Activated CD4-positive, alpha-beta memory T cell treated with anti-CD3 and anti-CD28 coated beads for 36 hours (primary cell): Measurements from ENCODE around the gene BIK. TPM values are rescaled to one million over a fixed set of nuclear protein-coding genes. Genes with fewer than 3 reads are reported as not detected.
A peak's percentile ranks its signal among the peaks of the same experiment; 100 is the strongest.

Source experiments
- CTCF ChIA-PET: fragments of 350-600 bp; sonication (Branson Sonifier 250); formaldehyde crosslinking; loops from one replicate; lab custom pipeline; 2021; ENCODE audit warnings: antibody characterized with exemption, inconsistent platforms; lab: Charles Lee
- POLR2A ChIA-PET: fragments of 350-600 bp; sonication (Branson Sonifier 250); formaldehyde crosslinking; loops from one replicate; lab custom pipeline; 2021; ENCODE audit warnings: antibody characterized with exemption; lab: Charles Lee
- DNase-seq: peaks from one replicate; pipeline ENCODE4 v3.0.0-alpha.2; 2020
- H3K27ac Mint-ChIP-seq: one replicate; pipeline ENCODE4 v1.8.0; 2021; ENCODE audit warnings: mixed read lengths
- H3K27me3 Mint-ChIP-seq: one replicate; pipeline ENCODE4 v1.8.0; 2021; ENCODE audit warnings: mixed read lengths
- H3K36me3 Mint-ChIP-seq: one replicate; pipeline ENCODE4 v1.8.0; 2021; ENCODE audit warnings: mixed read lengths
- H3K4me1 Mint-ChIP-seq: one replicate; pipeline ENCODE4 v1.8.0; 2021; ENCODE audit warnings: low read depth, mixed read lengths
- H3K4me3 Mint-ChIP-seq: one replicate; pipeline ENCODE4 v1.8.0; 2021; ENCODE audit warnings: mild to moderate bottlenecking, mixed read lengths
- H3K9me3 Mint-ChIP-seq: one replicate; pipeline ENCODE4 v1.8.0; 2021; ENCODE audit warnings: mixed read lengths
- intact Hi-C: fragments of 100-400 bp; cut with micrococcal nuclease; formaldehyde crosslinking; loops from one replicate; pipeline ENCODE4 v1.15.1; 2023
- total RNA-seq, 2 experiments: library from RNA; stranded (reverse); gene quantifications; one replicate each; pipeline ENCODE4 v1.2.3, GENCODE V29; 2021

Gene BIK
- total RNA-seq, 2 experiments from 2014 or later: 4.1 to 4.5 TPM

GRCh38 chr22:43109511-43109910 is 1.0 kb upstream of the BIK start:
- Mint-ChIP-seq H3K36me3 (no peaks in the 10 kb centered on the region), H3K4me3 (no peak overlapping the region), H3K27ac (no peak overlapping the region), H3K4me1 (peaks cover 7% of the 10 kb centered on the region), H3K27me3 (peaks cover 4% of the 10 kb centered on the region), H3K9me3 (no peaks in the 10 kb centered on the region)
- CTCF ChIA-PET: interaction anchor here (1.4 kb wide), 2 partner anchors 19 to 26 kb away, joined by 3 to 4 read pairs; no protein-coding TSS in a partner anchor
- no peak for DNase-seq
- POLR2A ChIA-PET: interaction anchor here (0.6 kb wide), 1 partner anchor 286 kb away, joined by 3 read pairs; no protein-coding TSS in a partner anchor
- intact Hi-C loops: no loop called here

- no peak for DNase-seq
- H3K4me1 Mint-ChIP-seq: peaks cover 7% of the 10 kb centered on the region
- peak overlapping the region; percentile 69 for H3K4me3 Mint-ChIP-seq
- intact Hi-C loops: no loop called here
- no peak overlapping the region for H3K27ac Mint-ChIP-seq
- H3K36me3 Mint-ChIP-seq: no peaks in the 10 kb centered on the region
- ChIA-PET CTCF (interaction anchor here (0.5 to 1.4 kb wide), 3 partner anchors 19 to 44 kb away, joined by 3 to 4 read pairs (median 3); no protein-coding TSS in a partner anchor), POLR2A (no interaction called here)
- H3K9me3 Mint-ChIP-seq: no peaks in the 10 kb centered on the region
- peaks cover 4% of the 10 kb centered on the region for H3K27me3 Mint-ChIP-seq
These were observed 568 bp upstream of the BIK start for GRCh38 chr22:43109921-43110443.

- peak overlapping the region; percentile 59 for H3K4me3 Mint-ChIP-seq
- H3K27ac Mint-ChIP-seq: no peak overlapping the region
- DNase-seq: peak; percentile 57
- POLR2A ChIA-PET: no interaction called here
- H3K9me3 Mint-ChIP-seq: no peaks in the 10 kb centered on the region
- H3K4me1 Mint-ChIP-seq: peaks cover 7% of the 10 kb centered on the region
- intact Hi-C loops: no loop called here
- CTCF ChIA-PET: no interaction called here
- H3K27me3 Mint-ChIP-seq: peaks cover 4% of the 10 kb centered on the region
- H3K36me3 Mint-ChIP-seq: no peaks in the 10 kb centered on the region
These were observed 525 bp downstream of the BIK start for GRCh38 chr22:43110927-43111623.

- H3K27me3 Mint-ChIP-seq: peaks cover 4% of the 10 kb centered on the region
- CTCF ChIA-PET: interaction anchor here (1.1 kb wide), 1 partner anchor 26 kb away, joined by 3 read pairs; no protein-coding TSS in a partner anchor
- intact Hi-C loops: no loop called here
- H3K36me3 Mint-ChIP-seq: no peaks in the 10 kb centered on the region
- no peak for DNase-seq
- H3K4me1 Mint-ChIP-seq: peaks cover 8% of the 10 kb centered on the region
- H3K27ac Mint-ChIP-seq: no peak overlapping the region
- H3K9me3 Mint-ChIP-seq: no peaks in the 10 kb centered on the region
- POLR2A ChIA-PET: no interaction called here
- no peak overlapping the region for H3K4me3 Mint-ChIP-seq
These were observed 3.1 kb downstream of the BIK start for GRCh38 chr22:43113526-43114251.

- peaks cover 14% of the 10 kb centered on the region for H3K4me1 Mint-ChIP-seq
- H3K9me3 Mint-ChIP-seq: no peaks in the 10 kb centered on the region
- no peak overlapping the region for H3K27ac Mint-ChIP-seq
- CTCF ChIA-PET: interaction anchor here (1.1 kb wide), 1 partner anchor 27 kb away, joined by 3 read pairs; no protein-coding TSS in a partner anchor
- H3K27me3 Mint-ChIP-seq: peaks cover 4% of the 10 kb centered on the region
- no peak overlapping the region for H3K4me3 Mint-ChIP-seq
- intact Hi-C loops: no loop called here
- no peaks in the 10 kb centered on the region for H3K36me3 Mint-ChIP-seq
- no peak for DNase-seq
- POLR2A ChIA-PET: no interaction called here
These were observed 4.4 kb downstream of the BIK start for GRCh38 chr22:43114958-43115357.

GRCh38 chr22:43116932-43117331 is 6.4 kb downstream of the BIK start:
- no peaks in the 10 kb centered on the region for H3K36me3 Mint-ChIP-seq
- intact Hi-C loops: no loop called here
- H3K9me3 Mint-ChIP-seq: no peaks in the 10 kb centered on the region
- no peak overlapping the region for H3K4me3 Mint-ChIP-seq
- peaks cover 7% of the 10 kb centered on the region for H3K4me1 Mint-ChIP-seq
- ChIA-PET CTCF (interaction anchor here (0.6 kb wide), 1 partner anchor 324 kb away, joined by 3 read pairs; no protein-coding TSS in a partner anchor), POLR2A (interaction anchor here (0.6 kb wide), 2 partner anchors 14 to 507 kb away, joined by 3 read pairs; no protein-coding TSS in a partner anchor)
- H3K27me3 Mint-ChIP-seq: no peaks in the 10 kb centered on the region
- H3K27ac Mint-ChIP-seq: no peak overlapping the region
- no peak for DNase-seq

GRCh38 chr22:43118024-43118849 is 7.7 kb downstream of the BIK start:
- intact Hi-C loops: no loop called here
- Mint-ChIP-seq H3K36me3 (no peaks in the 10 kb centered on the region), H3K4me1 (peaks cover 7% of the 10 kb centered on the region), H3K9me3 (no peaks in the 10 kb centered on the region), H3K27ac (no peak overlapping the region), H3K4me3 (no peak overlapping the region), H3K27me3 (no peaks in the 10 kb centered on the region)
- POLR2A ChIA-PET: no interaction called here
- DNase-seq: no peak
- CTCF ChIA-PET: no interaction called here

GRCh38 chr22:43118953-43119458 is 8.5 kb downstream of the BIK start:
- no peak for DNase-seq
- POLR2A ChIA-PET: no interaction called here
- CTCF ChIA-PET: no interaction called here
- no peak overlapping the region for H3K27ac Mint-ChIP-seq
- H3K36me3 Mint-ChIP-seq: no peaks in the 10 kb centered on the region
- intact Hi-C loops: no loop called here
- H3K27me3 Mint-ChIP-seq: no peaks in the 10 kb centered on the region
- H3K9me3 Mint-ChIP-seq: no peaks in the 10 kb centered on the region
- peaks cover 7% of the 10 kb centered on the region for H3K4me1 Mint-ChIP-seq
- H3K4me3 Mint-ChIP-seq: no peak overlapping the region

- ChIA-PET POLR2A (no interaction called here), CTCF (no interaction called here)
- no peak for DNase-seq
- Mint-ChIP-seq H3K9me3 (no peaks in the 10 kb centered on the region), H3K36me3 (no peaks in the 10 kb centered on the region), H3K27ac (no peak overlapping the region), H3K27me3 (no peaks in the 10 kb centered on the region), H3K4me1 (no peaks in the 10 kb centered on the region), H3K4me3 (no peak overlapping the region)
- intact Hi-C loops: no loop called here
These were observed 16.1 kb downstream of the BIK start for GRCh38 chr22:43126501-43127165.

GRCh38 chr22:43127166-43127908 is 16.8 kb downstream of the BIK start:
- CTCF ChIA-PET: interaction anchor here (1.2 kb wide), 1 partner anchor 9 kb away, joined by 3 read pairs; no protein-coding TSS in a partner anchor
- Mint-ChIP-seq H3K36me3 (no peaks in the 10 kb centered on the region), H3K27ac (no peak overlapping the region), H3K4me1 (no peaks in the 10 kb centered on the region), H3K4me3 (no peak overlapping the region), H3K9me3 (no peaks in the 10 kb centered on the region), H3K27me3 (no peaks in the 10 kb centered on the region)
- POLR2A ChIA-PET: no interaction called here
- intact Hi-C loops: no loop called here
- DNase-seq: no peak
